H9 (cell line): ENCODE data around the gene F3. TPM values are rescaled to one million over a fixed set of nuclear protein-coding genes. Genes with fewer than 3 reads are reported as not detected.
A peak's percentile ranks its signal among the peaks of the same experiment; 100 is the strongest.

Experiments
- DNase-seq: peaks from one replicate; pipeline ENCODE4 v3.0.0-alpha.2; 2017
- H2AFZ ChIP-seq: one replicate; pipeline ENCODE4 v1.6.1; 2013; ENCODE audit warnings: mild to moderate bottlenecking, low read length, control low read depth, moderate library complexity
- H2AK5ac ChIP-seq: 2 replicates; pipeline ENCODE4 v1.6.1; 2013; ENCODE audit warnings: low read length, control low read depth, mixed read lengths; ENCODE audit not compliant: insufficient read length
- H2BK120ac ChIP-seq: one replicate; pipeline ENCODE4 v1.6.1; 2013; ENCODE audit warnings: low read depth, mild to moderate bottlenecking, low read length, control low read depth, inconsistent platforms; ENCODE audit not compliant: poor library complexity, severe bottlenecking
- H2BK12ac ChIP-seq: 2 replicates; pipeline ENCODE4 v1.6.1; 2013; ENCODE audit warnings: low read length, control low read depth, mixed read lengths, low read depth; ENCODE audit not compliant: insufficient read length
- H2BK15ac ChIP-seq: 2 replicates; pipeline ENCODE4 v1.6.1; 2013; ENCODE audit warnings: low read depth, low read length, control low read depth
- H2BK20ac ChIP-seq: one replicate; pipeline ENCODE4 v1.6.1; 2013; ENCODE audit warnings: low read depth, mild to moderate bottlenecking, low read length, control low read depth, inconsistent platforms; ENCODE audit not compliant: poor library complexity, severe bottlenecking
- H2BK5ac ChIP-seq: 2 replicates; pipeline ENCODE4 v1.6.1; 2013; ENCODE audit warnings: low read length, control low read depth, mixed read lengths; ENCODE audit not compliant: insufficient read length
- H3K14ac ChIP-seq: 2 replicates; pipeline ENCODE4 v1.6.1; 2013; ENCODE audit warnings: low read length, control low read depth; ENCODE audit not compliant: insufficient read depth
- H3K18ac ChIP-seq: 2 replicates; pipeline ENCODE4 v1.6.1; 2013; ENCODE audit warnings: low read depth, mild to moderate bottlenecking, mixed read lengths, low read length, control low read depth; ENCODE audit not compliant: insufficient read length
- H3K23ac ChIP-seq: 2 replicates; pipeline ENCODE4 v1.6.1; 2013; ENCODE audit warnings: low read length, control low read depth, mixed read lengths, low read depth; ENCODE audit not compliant: insufficient read length
- H3K23me2 ChIP-seq: 2 replicates; pipeline ENCODE4 v1.6.1; 2013; ENCODE audit warnings: low read depth, mild to moderate bottlenecking, mixed read lengths, low read length, control low read depth; ENCODE audit not compliant: insufficient read length, poor library complexity, severe bottlenecking
- H3K27ac ChIP-seq: 2 replicates; pipeline ENCODE4 v1.5.1; 2013; ENCODE audit warnings: low read length, control low read depth, mixed read lengths, low read depth; ENCODE audit not compliant: insufficient read length
- H3K27me3 ChIP-seq: 2 replicates; pipeline ENCODE4 v1.6.1; 2013; ENCODE audit warnings: low read length, control low read depth, inconsistent platforms; ENCODE audit not compliant: insufficient read depth
- H3K4ac ChIP-seq: 2 replicates; pipeline ENCODE4 v1.6.1; 2013; ENCODE audit warnings: low read depth, mild to moderate bottlenecking, control low read depth, inconsistent platforms, low read length, moderate library complexity
- H3K4me1 ChIP-seq: 2 replicates; pipeline ENCODE4 v1.6.1; 2013; ENCODE audit warnings: low read length, control low read depth, inconsistent platforms; ENCODE audit not compliant: insufficient read depth
- H3K4me2 ChIP-seq: 2 replicates; pipeline ENCODE4 v1.6.1; 2013; ENCODE audit warnings: low read length, control low read depth, mixed read lengths; ENCODE audit not compliant: insufficient read length, insufficient read depth
- H3K56ac ChIP-seq: 2 replicates; pipeline ENCODE4 v1.6.1; 2013; ENCODE audit warnings: low read depth, mild to moderate bottlenecking, mixed read lengths, low read length, control low read depth; ENCODE audit not compliant: insufficient read length
- H3K79me1 ChIP-seq: 2 replicates; pipeline ENCODE4 v1.6.1; 2013; ENCODE audit warnings: low read depth, mild to moderate bottlenecking, moderate library complexity, low read length, control low read depth, inconsistent platforms; ENCODE audit not compliant: insufficient read depth, poor library complexity, severe bottlenecking
- H3K79me2 ChIP-seq: 2 replicates; pipeline ENCODE4 v1.6.1; 2013; ENCODE audit warnings: low read length, control low read depth, inconsistent platforms; ENCODE audit not compliant: insufficient read depth
- H3K9ac ChIP-seq: 2 replicates; pipeline ENCODE4 v1.6.1; 2013; ENCODE audit warnings: low read length, control low read depth, mixed read lengths; ENCODE audit not compliant: insufficient read length; ENCODE audit errors: extremely low read depth
- H3K9me3 ChIP-seq: one replicate; pipeline ENCODE4 v1.6.1; 2013; ENCODE audit warnings: low read depth, low read length, inconsistent platforms; ENCODE audit not compliant: control insufficient read depth
- H3T11ph ChIP-seq: one replicate; pipeline ENCODE4 v1.6.1; 2013; ENCODE audit warnings: mild to moderate bottlenecking, low read length, control low read depth, inconsistent platforms
- H4K20me1 ChIP-seq: one replicate; pipeline ENCODE4 v1.6.1; 2013; ENCODE audit not compliant: control insufficient read depth, insufficient read length, insufficient read depth
- H4K5ac ChIP-seq: 2 replicates; pipeline ENCODE4 v1.6.1; 2013; ENCODE audit warnings: low read depth, mild to moderate bottlenecking, mixed read lengths, low read length, control low read depth; ENCODE audit not compliant: insufficient read length
- H4K8ac ChIP-seq: replicated peaks from 2 replicates; pipeline ENCODE4 v1.6.1; 2013; ENCODE audit warnings: low read length, control low read depth, mixed read lengths, low read depth; ENCODE audit not compliant: insufficient read length
- H4K91ac ChIP-seq: 2 replicates; pipeline ENCODE4 v1.6.1; 2013; ENCODE audit warnings: low read depth, mild to moderate bottlenecking, moderate library complexity, mixed read lengths, low read length, control low read depth; ENCODE audit not compliant: insufficient read length
- H3K27ac Mint-ChIP-seq, 3 experiments: 2 replicates in 2 of 3; 3 replicates in 1 of 3; pipeline ENCODE4 v1.8.0; 2020 to 2021; ENCODE audit warnings: mixed read lengths in 3 of 3, mild to moderate bottlenecking in 1 of 3, moderate library complexity in 1 of 3
- H3K27me3 Mint-ChIP-seq: 2 replicates; pipeline ENCODE4 v1.8.0; 2021; ENCODE audit warnings: low read depth, mild to moderate bottlenecking, moderate library complexity, mixed read lengths
- H3K36me3 Mint-ChIP-seq, 3 experiments: 2 replicates in 2 of 3; 3 replicates in 1 of 3; pipeline ENCODE4 v1.8.0; 2020 to 2021; ENCODE audit warnings: low read depth in 3 of 3, mixed read lengths in 3 of 3; ENCODE audit not compliant: insufficient read depth in 1 of 3
- H3K4me1 Mint-ChIP-seq, 2 experiments: 2 replicates each; pipeline ENCODE4 v1.8.0; 2020; ENCODE audit warnings: mixed read lengths in 2 of 2
- H3K4me3 Mint-ChIP-seq, 2 experiments: 2 replicates in 1 of 2; 3 replicates in 1 of 2; pipeline ENCODE4 v1.8.0; 2020 to 2021; ENCODE audit warnings: mild to moderate bottlenecking in 2 of 2, mixed read lengths in 2 of 2, moderate library complexity in 1 of 2
- H3K9me3 Mint-ChIP-seq, 2 experiments: 2 replicates in 1 of 2; 3 replicates in 1 of 2; pipeline ENCODE4 v1.8.0; 2020; ENCODE audit warnings: mild to moderate bottlenecking in 2 of 2, mixed read lengths in 2 of 2, moderate library complexity in 1 of 2
- WGBS: extraction: QIAGEN DNeasy Blood & Tissue Kit; methylation state at CpG from one replicate; pipeline ENCODE4 v1.1.7; 2013; ENCODE audit warnings: missing lambda C conversion rate, low lambda C conversion rate, mixed read lengths; ENCODE audit not compliant: insufficient read length; ENCODE audit errors: extremely low coverage; 5-methylcytosine and 5-hydroxymethylcytosine counted together
- total RNA-seq: library from RNA; stranded (reverse); gene quantifications from 2 replicates; pipeline ENCODE4 v1.2.1, GENCODE V29; 2021
- TF ChIP-seq, protein P1 (sequence below): fragments of 200-600 bp; sonication (generic); conservative IDR thresholded peaks from 3 replicates; pipeline ENCODE4 v1.8.0; 2021; ENCODE audit warnings: antibody characterized with exemption, mild to moderate bottlenecking

Gene F3
- total RNA-seq, 1 experiment from 2014 or later: 21.7 TPM

GRCh38 chr1:94514095-94514727 is 27.3 kb downstream of the F3 start:
- Histone ChIP-seq H2BK5ac (no peak overlapping the region), H3K4ac (no peak overlapping the region), H3K4me1 (no peaks in the 10 kb centered on the region), H3K79me2 (no peaks in the 10 kb centered on the region), H4K8ac (no peak overlapping the region), H3T11ph (no peak overlapping the region), H4K5ac (no peak overlapping the region), H3K56ac (no peak overlapping the region), H3K79me1 (no peaks in the 10 kb centered on the region), H3K23me2 (no peaks in the 10 kb centered on the region), H4K91ac (no peak overlapping the region), H3K9ac (no peak overlapping the region), H2BK15ac (no peak overlapping the region), H2AFZ (no peak overlapping the region), H3K27me3 (no peaks in the 10 kb centered on the region), H2AK5ac (no peak overlapping the region), H3K9me3 (no peaks in the 10 kb centered on the region), H2BK12ac (no peak overlapping the region), H2BK120ac (no peak overlapping the region), H2BK20ac (no peak overlapping the region), H4K20me1 (no peaks in the 10 kb centered on the region), H3K4me2 (no peak overlapping the region), H3K14ac (no peak overlapping the region), H3K23ac (no peak overlapping the region), H3K18ac (no peak overlapping the region), H3K27ac (no peak overlapping the region)
- peak; percentile 36 for DNase-seq
- Mint-ChIP-seq H3K4me1 (peaks cover 0 to 7% of the 10 kb centered on the region in 2 experiments; a peak in 2 of 4 replicates), H3K36me3 (peaks cover 7 to 9% (median 9%) of the 10 kb centered on the region in 3 experiments), H3K27me3 (no peaks in the 10 kb centered on the region), H3K9me3 (0 out of 5 replicates have a peak, but pooled peaks cover 0 to 2% of the 10 kb centered on the region in 2 experiments), H3K4me3 (no peak overlapping the region), H3K27ac (peak overlapping the region in 1 of 3 experiments; percentile 82; a peak in 1 of 7 replicates)
- TF ChIP-seq, protein P1, sequence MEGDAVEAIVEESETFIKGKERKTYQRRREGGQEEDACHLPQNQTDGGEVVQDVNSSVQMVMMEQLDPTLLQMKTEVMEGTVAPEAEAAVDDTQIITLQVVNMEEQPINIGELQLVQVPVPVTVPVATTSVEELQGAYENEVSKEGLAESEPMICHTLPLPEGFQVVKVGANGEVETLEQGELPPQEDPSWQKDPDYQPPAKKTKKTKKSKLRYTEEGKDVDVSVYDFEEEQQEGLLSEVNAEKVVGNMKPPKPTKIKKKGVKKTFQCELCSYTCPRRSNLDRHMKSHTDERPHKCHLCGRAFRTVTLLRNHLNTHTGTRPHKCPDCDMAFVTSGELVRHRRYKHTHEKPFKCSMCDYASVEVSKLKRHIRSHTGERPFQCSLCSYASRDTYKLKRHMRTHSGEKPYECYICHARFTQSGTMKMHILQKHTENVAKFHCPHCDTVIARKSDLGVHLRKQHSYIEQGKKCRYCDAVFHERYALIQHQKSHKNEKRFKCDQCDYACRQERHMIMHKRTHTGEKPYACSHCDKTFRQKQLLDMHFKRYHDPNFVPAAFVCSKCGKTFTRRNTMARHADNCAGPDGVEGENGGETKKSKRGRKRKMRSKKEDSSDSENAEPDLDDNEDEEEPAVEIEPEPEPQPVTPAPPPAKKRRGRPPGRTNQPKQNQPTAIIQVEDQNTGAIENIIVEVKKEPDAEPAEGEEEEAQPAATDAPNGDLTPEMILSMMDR: peak; percentile 81
- WGBS: no CpG with 5 or more reads among the region's 2 CpGs
